ENCODE measurements around the gene PLEKHA8.

DNA sequence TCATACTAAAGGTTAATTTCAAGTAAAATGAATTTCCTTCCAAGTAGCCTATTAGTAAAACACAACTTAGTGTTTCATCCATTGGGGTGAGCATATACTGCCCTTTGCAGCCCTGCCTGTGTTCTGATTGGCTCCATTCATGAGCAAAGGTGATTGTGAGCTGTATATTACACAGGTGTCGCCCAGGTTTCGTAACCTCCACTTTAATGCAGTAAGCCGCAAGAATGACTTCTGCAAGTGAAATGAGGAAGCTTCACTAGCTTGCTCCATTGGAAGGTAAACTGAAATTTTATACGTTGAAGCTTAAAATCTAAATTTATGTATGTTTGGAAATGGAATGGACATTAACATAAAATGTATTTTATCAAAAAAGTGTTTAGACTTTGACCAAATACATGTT lies 131.0 kb downstream of the PLEKHA8 start:
- TF ChIP-seq POLR2AphosphoS5 (IDR thresholded peaks at IDR 0.05; ENCODE audit: borderline replicate concordance, low read depth, low read length), result no peak
- no peak for TF ChIP-seq EZH2 (IDR thresholded peaks at IDR 0.05)
- no peak for TF ChIP-seq FOXP2 (optimal IDR thresholded peaks at IDR 0.05; ENCODE audit: control extremely low read depth, extremely low read length, insufficient read depth)
